ENCODE results near the gene ZNF280A. TPM values are rescaled to one million over a fixed set of nuclear protein-coding genes. Genes with fewer than 3 reads are reported as not detected.

The ZNF280A gene
- total RNA-seq, 3 donors from 2014 or later, result not detected

GRCh38 chr22:22558071-22558971, 38.3 kb upstream of the ZNF280A start:
- Histone ChIP-seq H3K36me3 (no peaks in the 10 kb centered on the region), H3K27me3 (peaks cover 0 to 4% of the 10 kb centered on the region in 2 donors), H3K4me1 (peaks cover 0 to 10% of the 10 kb centered on the region in 2 donors), H3K4me3 (no peak overlapping the region), H3K9me3 (no peaks in the 10 kb centered on the region), H3K27ac (no peak overlapping the region)
- TF ChIP-seq CTCF (IDR thresholded peaks at IDR 0.05) (no peak), POLR2A (IDR thresholded peaks at IDR 0.05) (no peak), POLR2AphosphoS5 (IDR thresholded peaks at IDR 0.05) (no peak)
- DNase-seq (ENCODE audit: low spot score in 2 of 2), result no peak
- intact Hi-C loops (cut with DNase I; ENCODE audit: low total_unique reads), result no loop called here

GRCh38 chr22:22556995-22557925, 37.2 kb upstream of the ZNF280A start:
- peaks cover 0 to 4% of the 10 kb centered on the region in 2 donors for H3K27me3 ChIP-seq
- peaks cover 0 to 10% of the 10 kb centered on the region in 2 donors for H3K4me1 ChIP-seq
- H3K27ac ChIP-seq, result no peak overlapping the region
- no peak for DNase-seq (ENCODE audit: low spot score in 2 of 2)
- intact Hi-C loops (cut with DNase I; ENCODE audit: low total_unique reads), result no loop called here
- TF ChIP-seq POLR2AphosphoS5 (IDR thresholded peaks at IDR 0.05), result no peak
- TF ChIP-seq CTCF (IDR thresholded peaks at IDR 0.05), result no peak
- no peak for TF ChIP-seq POLR2A (IDR thresholded peaks at IDR 0.05)
- H3K9me3 ChIP-seq, result no peaks in the 10 kb centered on the region
- no peak overlapping the region for H3K4me3 ChIP-seq
- H3K36me3 ChIP-seq, result no peaks in the 10 kb centered on the region

- peaks cover 0 to 10% of the 10 kb centered on the region in 2 donors for H3K4me1 ChIP-seq
- H3K27me3 ChIP-seq, result peaks cover 0 to 4% of the 10 kb centered on the region in 2 donors
- DNase-seq (ENCODE audit: low spot score in 2 of 2), result no peak
- no peak overlapping the region for H3K27ac ChIP-seq
- H3K4me3 ChIP-seq, result no peak overlapping the region
- intact Hi-C loops (cut with DNase I; ENCODE audit: low total_unique reads), result no loop called here
- no peaks in the 10 kb centered on the region for H3K36me3 ChIP-seq
- H3K9me3 ChIP-seq, result no peaks in the 10 kb centered on the region
- no peak for TF ChIP-seq POLR2AphosphoS5 (IDR thresholded peaks at IDR 0.05)
- TF ChIP-seq CTCF (IDR thresholded peaks at IDR 0.05), result no peak
- no peak for TF ChIP-seq POLR2A (IDR thresholded peaks at IDR 0.05)
Measured at GRCh38 chr22:22556578-22556977, 36.5 kb upstream of the ZNF280A start.

- DNase-seq (ENCODE audit: low spot score in 2 of 2), result no peak
- Histone ChIP-seq H3K4me3 (no peak overlapping the region), H3K4me1 (peaks cover 0 to 10% of the 10 kb centered on the region in 2 donors), H3K27ac (no peak overlapping the region), H3K36me3 (no peaks in the 10 kb centered on the region), H3K9me3 (no peaks in the 10 kb centered on the region), H3K27me3 (peaks cover 0 to 4% of the 10 kb centered on the region in 2 donors)
- TF ChIP-seq POLR2AphosphoS5 (IDR thresholded peaks at IDR 0.05) (no peak), POLR2A (IDR thresholded peaks at IDR 0.05) (no peak), CTCF (IDR thresholded peaks at IDR 0.05) (no peak)
- intact Hi-C loops (cut with DNase I; ENCODE audit: low total_unique reads), result no loop called here
Measured at GRCh38 chr22:22555596-22555995, 35.5 kb upstream of the ZNF280A start.

Measured in breast epithelium (tissue), 4 donors.